ENCODE data around the gene C16orf82.

C16orf82 gene

DNA sequence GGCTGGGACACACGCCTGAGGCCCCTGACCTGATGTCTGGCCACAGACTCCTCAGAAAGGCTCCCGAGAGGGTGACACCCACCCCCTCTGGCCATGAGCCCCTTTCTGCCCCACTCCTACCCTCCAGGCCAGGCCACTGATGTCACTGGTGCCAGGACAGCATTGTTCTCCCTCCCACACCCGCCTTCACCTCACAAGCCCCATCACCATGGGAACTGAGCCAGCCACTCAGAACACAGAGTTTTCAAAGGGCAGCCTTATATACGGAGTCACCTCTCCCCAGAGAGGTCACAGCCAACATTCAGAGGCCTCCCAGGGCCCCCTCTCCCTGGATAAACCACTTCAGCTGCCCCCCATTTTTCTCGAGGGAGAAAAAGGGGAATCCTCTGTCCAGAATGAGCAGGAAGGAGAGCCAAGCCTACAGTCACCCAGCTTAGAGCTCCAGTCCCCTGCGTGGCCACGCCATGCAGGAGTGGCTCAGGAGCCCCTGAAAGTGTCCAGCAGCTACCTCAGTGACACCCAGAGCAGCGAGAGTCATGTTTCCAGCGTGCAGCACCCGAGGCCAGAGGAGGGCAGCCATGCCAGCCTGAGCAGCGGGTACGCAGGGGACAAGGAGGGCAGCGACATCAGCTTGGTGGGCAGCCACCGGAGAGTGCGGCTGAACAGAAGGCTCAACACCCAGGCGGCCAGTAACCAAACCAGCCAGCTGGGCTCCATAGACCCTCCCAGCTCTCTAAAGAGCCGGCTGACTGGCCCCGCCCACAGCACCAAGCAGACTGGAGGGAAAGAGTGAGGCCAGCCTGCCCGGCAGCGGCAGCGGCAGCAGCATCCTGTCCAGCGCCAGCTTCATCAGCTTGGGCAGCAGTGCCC, at the start of gene C16orf82:
TSS of gene C16orf82 (plus strand) at position 260 of the 870 bp plus-strand sequence.
- Histone ChIP-seq H3K27me3 (ENCODE audit: control insufficient read depth in 1 of 2, insufficient read depth in 2 of 2, low read length in 2 of 2) (peaks cover 0 to 4% of the 10 kb centered on the region in 2 donors), H3K9ac (ENCODE audit: low read depth in 1 of 2, low read length in 2 of 2) (no peak within 1 kb of the TSS), H3K4me3 (ENCODE audit: low read depth in 1 of 2, low read length in 2 of 2) (no peak within 1 kb of the TSS), H3K36me3 (ENCODE audit: control insufficient read depth in 1 of 2, insufficient read depth in 2 of 2, low read length in 2 of 2) (no peaks in the 10 kb centered on the region), H3K27ac (ENCODE audit: low read depth, low read length) (no peak within 1 kb of the TSS), H3K9me3 (ENCODE audit: control insufficient read depth in 1 of 2, low read length in 2 of 2) (no peaks in the 10 kb centered on the region), H3K4me1 (ENCODE audit: control insufficient read depth in 1 of 2, insufficient read depth in 2 of 2, low read length in 2 of 2) (no peaks in the 10 kb centered on the region)

DNA sequence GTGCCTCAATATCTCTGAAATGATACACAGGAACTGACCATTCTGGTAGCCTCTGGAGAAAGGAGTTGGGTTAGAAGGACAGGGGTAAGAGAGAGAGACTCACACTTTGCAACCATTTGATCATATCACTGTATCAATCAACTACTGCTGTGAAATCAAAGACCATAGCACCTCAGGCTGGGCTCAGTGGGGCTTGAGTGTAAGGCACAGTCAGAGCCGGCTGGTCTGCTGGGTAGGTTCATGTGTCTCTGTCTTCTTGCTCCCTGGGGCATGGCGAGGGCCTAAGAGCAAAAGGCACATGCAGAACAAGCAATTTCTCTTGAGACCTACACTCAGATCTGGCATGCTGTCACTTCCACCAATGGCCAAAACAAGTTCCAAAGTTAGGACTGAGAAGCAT, 46.7 kb upstream of the C16orf82 start:
- no peaks in the 10 kb centered on the region for H3K36me3 ChIP-seq (ENCODE audit: control insufficient read depth in 1 of 2, insufficient read depth in 2 of 2, low read length in 2 of 2)
- no peak overlapping the region for H3K9ac ChIP-seq (ENCODE audit: low read depth in 1 of 2, low read length in 2 of 2)
- no peaks in the 10 kb centered on the region for H3K4me1 ChIP-seq (ENCODE audit: control insufficient read depth in 1 of 2, insufficient read depth in 2 of 2, low read length in 2 of 2)
- H3K9me3 ChIP-seq (ENCODE audit: control insufficient read depth in 1 of 2, low read length in 2 of 2), result peaks cover 0 to 4% of the 10 kb centered on the region in 2 donors
- H3K27ac ChIP-seq (ENCODE audit: low read depth, low read length), result no peak overlapping the region
- no peak overlapping the region for H3K4me3 ChIP-seq (ENCODE audit: low read depth in 1 of 2, low read length in 2 of 2)
- H3K27me3 ChIP-seq (ENCODE audit: control insufficient read depth in 1 of 2, insufficient read depth in 2 of 2, low read length in 2 of 2), result no peaks in the 10 kb centered on the region

DNA sequence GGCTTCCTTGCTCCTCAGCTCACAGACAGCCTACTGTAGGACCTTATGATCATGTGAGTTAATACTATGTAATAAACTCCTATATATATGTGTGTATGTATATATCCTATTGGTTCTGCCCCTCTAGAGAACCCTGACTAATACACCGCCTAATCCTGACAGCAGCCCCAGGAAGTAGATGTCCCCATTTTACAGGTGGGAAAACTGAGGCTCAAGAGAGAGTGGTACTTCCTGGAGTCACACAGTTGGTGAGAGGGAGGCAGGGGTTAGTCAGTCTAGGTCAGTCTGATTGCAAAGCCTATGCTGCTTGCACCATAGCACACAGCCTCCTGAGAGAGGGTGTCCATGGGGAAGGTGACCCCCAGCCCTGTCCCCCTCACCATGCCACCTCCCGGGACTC, 42.7 kb upstream of the C16orf82 start:
- no peaks in the 10 kb centered on the region for H3K4me1 ChIP-seq (ENCODE audit: control insufficient read depth in 1 of 2, insufficient read depth in 2 of 2, low read length in 2 of 2)
- no peaks in the 10 kb centered on the region for H3K36me3 ChIP-seq (ENCODE audit: control insufficient read depth in 1 of 2, insufficient read depth in 2 of 2, low read length in 2 of 2)
- H3K27me3 ChIP-seq (ENCODE audit: control insufficient read depth in 1 of 2, insufficient read depth in 2 of 2, low read length in 2 of 2), result no peaks in the 10 kb centered on the region
- H3K9me3 ChIP-seq (ENCODE audit: control insufficient read depth in 1 of 2, low read length in 2 of 2), result peaks cover 0 to 2% of the 10 kb centered on the region in 2 donors
- H3K4me3 ChIP-seq (ENCODE audit: low read depth in 1 of 2, low read length in 2 of 2), result no peak overlapping the region
- H3K27ac ChIP-seq (ENCODE audit: low read depth, low read length), result no peak overlapping the region
- no peak overlapping the region for H3K9ac ChIP-seq (ENCODE audit: low read depth in 1 of 2, low read length in 2 of 2)

DNA sequence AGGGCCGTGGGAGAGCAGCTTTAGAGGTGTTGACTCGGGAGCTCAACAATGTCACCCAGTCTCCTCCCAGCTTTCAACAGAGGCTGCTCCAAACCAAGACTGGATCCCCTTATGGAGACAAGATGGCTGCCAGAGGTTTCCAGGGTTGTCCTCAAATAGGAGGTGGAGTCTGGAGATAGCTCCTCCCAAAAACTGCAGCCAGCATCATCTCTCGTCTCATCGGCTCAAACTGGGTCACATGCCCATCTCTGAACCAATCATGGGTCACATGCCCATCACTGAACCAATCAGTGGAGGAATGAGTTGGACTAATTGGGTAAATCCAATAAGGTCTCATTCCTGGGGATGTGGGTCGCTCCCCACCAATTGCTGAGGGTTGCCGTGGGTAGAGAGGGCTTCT, 41.1 kb upstream of the C16orf82 start:
- Histone ChIP-seq H3K4me3 (ENCODE audit: low read depth in 1 of 2, low read length in 2 of 2) (no peak overlapping the region), H3K27ac (ENCODE audit: low read depth, low read length) (no peak overlapping the region), H3K4me1 (ENCODE audit: control insufficient read depth in 1 of 2, insufficient read depth in 2 of 2, low read length in 2 of 2) (no peaks in the 10 kb centered on the region), H3K27me3 (ENCODE audit: control insufficient read depth in 1 of 2, insufficient read depth in 2 of 2, low read length in 2 of 2) (no peaks in the 10 kb centered on the region), H3K9ac (ENCODE audit: low read depth in 1 of 2, low read length in 2 of 2) (no peak overlapping the region), H3K36me3 (ENCODE audit: control insufficient read depth in 1 of 2, insufficient read depth in 2 of 2, low read length in 2 of 2) (no peaks in the 10 kb centered on the region), H3K9me3 (ENCODE audit: control insufficient read depth in 1 of 2, low read length in 2 of 2) (no peaks in the 10 kb centered on the region)

GRCh38 chr16:27027971-27028370, 38.8 kb upstream of the C16orf82 start:
- Histone ChIP-seq H3K4me3 (ENCODE audit: low read depth in 1 of 2, low read length in 2 of 2) (no peak overlapping the region), H3K27me3 (ENCODE audit: control insufficient read depth in 1 of 2, insufficient read depth in 2 of 2, low read length in 2 of 2) (no peaks in the 10 kb centered on the region), H3K27ac (ENCODE audit: low read depth, low read length) (no peak overlapping the region), H3K4me1 (ENCODE audit: control insufficient read depth in 1 of 2, insufficient read depth in 2 of 2, low read length in 2 of 2) (no peaks in the 10 kb centered on the region), H3K9me3 (ENCODE audit: control insufficient read depth in 1 of 2, low read length in 2 of 2) (no peaks in the 10 kb centered on the region), H3K9ac (ENCODE audit: low read depth in 1 of 2, low read length in 2 of 2) (no peak overlapping the region), H3K36me3 (ENCODE audit: control insufficient read depth in 1 of 2, insufficient read depth in 2 of 2, low read length in 2 of 2) (no peaks in the 10 kb centered on the region)

GRCh38 chr16:27028591-27029110, 38.1 kb upstream of the C16orf82 start:
- Histone ChIP-seq H3K36me3 (ENCODE audit: control insufficient read depth in 1 of 2, insufficient read depth in 2 of 2, low read length in 2 of 2) (no peaks in the 10 kb centered on the region), H3K27ac (ENCODE audit: low read depth, low read length) (no peak overlapping the region), H3K4me3 (ENCODE audit: low read depth in 1 of 2, low read length in 2 of 2) (no peak overlapping the region), H3K9ac (ENCODE audit: low read depth in 1 of 2, low read length in 2 of 2) (no peak overlapping the region), H3K9me3 (ENCODE audit: control insufficient read depth in 1 of 2, low read length in 2 of 2) (no peaks in the 10 kb centered on the region), H3K27me3 (ENCODE audit: control insufficient read depth in 1 of 2, insufficient read depth in 2 of 2, low read length in 2 of 2) (no peaks in the 10 kb centered on the region), H3K4me1 (ENCODE audit: control insufficient read depth in 1 of 2, insufficient read depth in 2 of 2, low read length in 2 of 2) (no peaks in the 10 kb centered on the region)

DNA sequence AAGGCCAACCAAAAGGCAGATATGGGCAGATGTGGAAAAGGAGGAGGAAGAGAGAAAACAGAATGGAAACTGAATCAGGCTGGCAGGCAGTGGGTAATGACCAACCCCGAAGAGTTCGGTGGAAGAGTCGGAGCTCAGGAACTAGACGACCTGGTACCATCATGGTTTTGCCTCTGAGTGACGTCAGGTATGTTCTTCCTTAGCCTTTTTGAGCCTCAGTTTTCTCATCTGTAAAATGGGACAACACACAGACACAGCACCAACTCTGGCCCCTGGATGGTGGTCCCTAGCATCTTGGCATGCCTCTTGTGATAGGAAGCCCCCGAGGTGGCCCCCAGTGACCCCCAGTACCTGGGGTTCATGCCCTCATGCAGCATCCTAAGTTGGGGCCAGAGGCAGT, 37.2 kb upstream of the C16orf82 start:
- no peak overlapping the region for H3K4me3 ChIP-seq (ENCODE audit: low read depth in 1 of 2, low read length in 2 of 2)
- H3K36me3 ChIP-seq (ENCODE audit: control insufficient read depth in 1 of 2, insufficient read depth in 2 of 2, low read length in 2 of 2), result no peaks in the 10 kb centered on the region
- no peak overlapping the region for H3K9ac ChIP-seq (ENCODE audit: low read depth in 1 of 2, low read length in 2 of 2)
- no peaks in the 10 kb centered on the region for H3K4me1 ChIP-seq (ENCODE audit: control insufficient read depth in 1 of 2, insufficient read depth in 2 of 2, low read length in 2 of 2)
- H3K27me3 ChIP-seq (ENCODE audit: control insufficient read depth in 1 of 2, insufficient read depth in 2 of 2, low read length in 2 of 2), result no peaks in the 10 kb centered on the region
- H3K9me3 ChIP-seq (ENCODE audit: control insufficient read depth in 1 of 2, low read length in 2 of 2), result no peaks in the 10 kb centered on the region
- no peak overlapping the region for H3K27ac ChIP-seq (ENCODE audit: low read depth, low read length)

- Histone ChIP-seq H3K9me3 (ENCODE audit: control insufficient read depth in 1 of 2, low read length in 2 of 2) (no peaks in the 10 kb centered on the region), H3K4me3 (ENCODE audit: low read depth in 1 of 2, low read length in 2 of 2) (no peak overlapping the region), H3K4me1 (ENCODE audit: control insufficient read depth in 1 of 2, insufficient read depth in 2 of 2, low read length in 2 of 2) (no peaks in the 10 kb centered on the region), H3K27me3 (ENCODE audit: control insufficient read depth in 1 of 2, insufficient read depth in 2 of 2, low read length in 2 of 2) (no peaks in the 10 kb centered on the region), H3K9ac (ENCODE audit: low read depth in 1 of 2, low read length in 2 of 2) (no peak overlapping the region), H3K27ac (ENCODE audit: low read depth, low read length) (no peak overlapping the region), H3K36me3 (ENCODE audit: control insufficient read depth in 1 of 2, insufficient read depth in 2 of 2, low read length in 2 of 2) (no peaks in the 10 kb centered on the region)
Measured at GRCh38 chr16:27033281-27033979, 33.3 kb upstream of the C16orf82 start.

- no peaks in the 10 kb centered on the region for H3K27me3 ChIP-seq (ENCODE audit: control insufficient read depth in 1 of 2, insufficient read depth in 2 of 2, low read length in 2 of 2)
- no peaks in the 10 kb centered on the region for H3K36me3 ChIP-seq (ENCODE audit: control insufficient read depth in 1 of 2, insufficient read depth in 2 of 2, low read length in 2 of 2)
- H3K27ac ChIP-seq (ENCODE audit: low read depth, low read length), result no peak overlapping the region
- no peak overlapping the region for H3K4me3 ChIP-seq (ENCODE audit: low read depth in 1 of 2, low read length in 2 of 2)
- H3K9ac ChIP-seq (ENCODE audit: low read depth in 1 of 2, low read length in 2 of 2), result no peak overlapping the region
- peaks cover 0 to 2% of the 10 kb centered on the region in 2 donors for H3K9me3 ChIP-seq (ENCODE audit: control insufficient read depth in 1 of 2, low read length in 2 of 2)
- H3K4me1 ChIP-seq (ENCODE audit: control insufficient read depth in 1 of 2, insufficient read depth in 2 of 2, low read length in 2 of 2), result no peaks in the 10 kb centered on the region
Measured at GRCh38 chr16:27040732-27041131, 26.0 kb upstream of the C16orf82 start.

- no peaks in the 10 kb centered on the region for H3K4me1 ChIP-seq (ENCODE audit: control insufficient read depth in 1 of 2, insufficient read depth in 2 of 2, low read length in 2 of 2)
- no peak overlapping the region for H3K27ac ChIP-seq (ENCODE audit: low read depth, low read length)
- no peak overlapping the region for H3K9ac ChIP-seq (ENCODE audit: low read depth in 1 of 2, low read length in 2 of 2)
- H3K9me3 ChIP-seq (ENCODE audit: control insufficient read depth in 1 of 2, low read length in 2 of 2), result peaks cover 0 to 2% of the 10 kb centered on the region in 2 donors
- H3K36me3 ChIP-seq (ENCODE audit: control insufficient read depth in 1 of 2, insufficient read depth in 2 of 2, low read length in 2 of 2), result no peaks in the 10 kb centered on the region
- no peaks in the 10 kb centered on the region for H3K27me3 ChIP-seq (ENCODE audit: control insufficient read depth in 1 of 2, insufficient read depth in 2 of 2, low read length in 2 of 2)
- no peak overlapping the region for H3K4me3 ChIP-seq (ENCODE audit: low read depth in 1 of 2, low read length in 2 of 2)
Measured at GRCh38 chr16:27046958-27047518, 19.7 kb upstream of the C16orf82 start.
